ENCODE results near the gene TRIM68. TPM values are rescaled to one million over a fixed set of nuclear protein-coding genes. Genes with fewer than 3 reads are reported as not detected.

TRIM68 gene
- total RNA-seq (2014; rRNA removed; shearing (Covaris generic)): 4.9 and 5.4 TPM in 2 replicates

- DNase-seq (ENCODE audit: low read depth): peak; percentile 94
Observed at GRCh38 chr11:4607781-4608666, at the start of gene TRIM68. Gene TRIM68 (minus strand): TSS chr11:4608231. CDS start chr11:4605504, 2,727 bp downstream.

- no peak for DNase-seq (ENCODE audit: low read depth)
Observed at GRCh38 chr11:4654635-4655369, 46.8 kb upstream of the TRIM68 start.

GRCh38 chr11:4647766-4648165, 39.7 kb upstream of the TRIM68 start:
- DNase-seq (ENCODE audit: low read depth): no peak

- no peak for DNase-seq (ENCODE audit: low read depth)
Observed at GRCh38 chr11:4645974-4646373, 37.9 kb upstream of the TRIM68 start.

GRCh38 chr11:4644233-4644632, 36.2 kb upstream of the TRIM68 start:
- no peak for DNase-seq (ENCODE audit: low read depth)

GRCh38 chr11:4643682-4644081, 35.7 kb upstream of the TRIM68 start, which contains the start of gene OR51E1:
Gene OR51E1 (plus strand): TSS chr11:4643982. CDS start chr11:4652527, 8,545 bp downstream.
- DNase-seq (ENCODE audit: low read depth): no peak

GRCh38 chr11:4643076-4643475, 35.0 kb upstream of the TRIM68 start:
- DNase-seq (ENCODE audit: low read depth): peak; percentile 16

- DNase-seq (ENCODE audit: low read depth): no peak
Observed at GRCh38 chr11:4642043-4642442, 34.0 kb upstream of the TRIM68 start.

GRCh38 chr11:4641501-4641900, 33.5 kb upstream of the TRIM68 start:
- DNase-seq (ENCODE audit: low read depth): no peak

- DNase-seq (ENCODE audit: low read depth): no peak
Observed at GRCh38 chr11:4639931-4640330, 31.9 kb upstream of the TRIM68 start.

GRCh38 chr11:4637662-4638047, 29.6 kb upstream of the TRIM68 start:
- no peak for DNase-seq (ENCODE audit: low read depth)

GRCh38 chr11:4636962-4637661, 29.1 kb upstream of the TRIM68 start, which contains the start of gene OR51D1:
Gene OR51D1 (plus strand): TSS chr11:4637477. CDS start chr11:4639791, 2,314 bp downstream.
- peak; percentile 48 for DNase-seq (ENCODE audit: low read depth)

GRCh38 chr11:4636136-4636535, 28.1 kb upstream of the TRIM68 start:
- no peak for DNase-seq (ENCODE audit: low read depth)

- peak; percentile 63 for DNase-seq (ENCODE audit: low read depth)
Observed at GRCh38 chr11:4626207-4627099, 18.4 kb upstream of the TRIM68 start.

- no peak for DNase-seq (ENCODE audit: low read depth)
Observed at GRCh38 chr11:4619514-4619913, 11.5 kb upstream of the TRIM68 start.

- no peak for DNase-seq (ENCODE audit: low read depth)
Observed at GRCh38 chr11:4615856-4616444, 7.9 kb upstream of the TRIM68 start.

GRCh38 chr11:4611986-4612385, 4.0 kb upstream of the TRIM68 start:
- DNase-seq (ENCODE audit: low read depth): no peak

- DNase-seq (ENCODE audit: low read depth): peak; percentile 47
Observed at GRCh38 chr11:4610258-4610935, 2.4 kb upstream of the TRIM68 start.

GRCh38 chr11:4607096-4607495, 935 bp downstream of the TRIM68 start:
- peak; percentile 8 for DNase-seq (ENCODE audit: low read depth)
